K562 (cell line): ENCODE measurements around the gene LASP1. TPM values are rescaled to one million over a fixed set of nuclear protein-coding genes. Genes with fewer than 3 reads are reported as not detected.

Experiments
- ATAC-seq: fragments of 200-7000 bp; cut with Tn5 transposase; 3 replicates; pipeline ENCODE4 v1.9.1; 2020; ENCODE audit warnings: moderate library complexity
- BruUV-seq: library from RNA; stranded (reverse); fragments of 400-500 nt; replicated peaks from 2 replicates; lab custom pipeline; 2021; lab: Mats Ljungman, UMichigan
- CTCF ChIA-PET: fragments of 300-600 bp; formaldehyde crosslinking; extraction: SDS; loops from one replicate; lab custom pipeline; 2021; ENCODE audit warnings: low intra/inter-chr PET ratio; lab: Yijun Ruan, JAX
- POLR2A ChIA-PET: fragments of 300-600, 350-650 bp; sonication (Branson Sonifier 250); formaldehyde crosslinking; extraction: SDS; loops from one replicate; lab custom pipeline; 2021; ENCODE audit warnings: antibody characterized with exemption, inconsistent platforms; lab: Yijun Ruan, JAX
- DNase-seq, 4 experiments: peaks; one replicate each; pipeline versions ENCODE4 v3.0.0 to v3.0.0-alpha.2; 2011 to 2018; ENCODE audit warnings: low spot score in 3 of 4, mixed read lengths in 3 of 4; ENCODE audit errors: extremely low read depth in 1 of 4
- FAIRE-seq: peaks from 2 replicates; lab custom pipeline; 2011; peaks lifted over from hg19 to GRCh38; lab: Jason Lieb, UNC
- H2AFZ ChIP-seq: 2 replicates; pipeline ENCODE4 v1.6.0; 2011; ENCODE audit warnings: low read depth, low read length, control low read depth, inconsistent platforms
- H3K27ac ChIP-seq: fragments of 200-600 bp; 3 replicates; pipeline ENCODE4 v1.8.0; 2011; ENCODE audit warnings: low read depth, mild to moderate bottlenecking, control low read depth, inconsistent platforms, low read length, moderate library complexity, mixed read lengths; ENCODE audit errors: extremely low read depth
- H3K27me3 ChIP-seq, 2 experiments: fragments of 300-600 bp in 1 of 2; 2 replicates in 1 of 2; 3 replicates in 1 of 2; pipeline versions ENCODE4 v1.6.0 to v1.8.0; 2011; ENCODE audit warnings: inconsistent platforms in 2 of 2, low read length in 2 of 2, mild to moderate bottlenecking in 1 of 2, mixed read lengths in 1 of 2, moderate library complexity in 1 of 2; ENCODE audit not compliant: control insufficient read depth in 2 of 2, insufficient read depth in 2 of 2
- H3K36me3 ChIP-seq: fragments of 300-600 bp; 3 replicates; pipeline ENCODE4 v1.8.0; 2011; ENCODE audit warnings: mild to moderate bottlenecking, low read length, inconsistent platforms; ENCODE audit not compliant: control insufficient read depth, insufficient read depth
- H3K4me1 ChIP-seq, 2 experiments: fragments of 200-600 bp in 1 of 2; replicated peaks in 1 of 2; 2 replicates in 1 of 2; 3 replicates in 1 of 2; pipeline versions ENCODE4 v1.5.1 to v1.8.0; 2011; ENCODE audit warnings: inconsistent platforms in 2 of 2, low read length in 2 of 2, mild to moderate bottlenecking in 1 of 2, mixed read lengths in 1 of 2, moderate library complexity in 1 of 2; ENCODE audit not compliant: control insufficient read depth in 2 of 2, insufficient read depth in 2 of 2
- H3K4me2 ChIP-seq: 2 replicates; pipeline ENCODE4 v1.6.1; 2011; ENCODE audit warnings: low read length, control low read depth, inconsistent platforms, mixed read lengths; ENCODE audit not compliant: insufficient read depth
- H3K4me3 ChIP-seq: fragments of 200-600 bp; sonication (generic), shearing (Covaris generic); 2 replicates; pipeline ENCODE4 v1.5.1; 2016; ENCODE audit warnings: control low read depth, inconsistent platforms
- H3K79me2 ChIP-seq: fragments of 200-600 bp; 3 replicates; pipeline ENCODE4 v1.8.0; 2011; ENCODE audit warnings: low read length, inconsistent platforms; ENCODE audit not compliant: control insufficient read depth, insufficient read depth
- H3K9ac ChIP-seq, 2 experiments: 2 replicates each; pipeline versions ENCODE4 v1.6.0 to v1.6.1; 2011; ENCODE audit warnings: low read depth in 2 of 2, low read length in 2 of 2, control low read depth in 1 of 2, inconsistent platforms in 1 of 2, mild to moderate bottlenecking in 1 of 2, mixed read lengths in 1 of 2; ENCODE audit not compliant: insufficient read depth in 1 of 2
- H3K9me1 ChIP-seq: one replicate; pipeline ENCODE4 v1.6.0; 2011; ENCODE audit warnings: inconsistent platforms, mild to moderate bottlenecking, low read length, moderate library complexity; ENCODE audit not compliant: control insufficient read depth, insufficient read depth
- H3K9me3 ChIP-seq: replicated peaks from 2 replicates; pipeline ENCODE4 v1.5.1; 2011; ENCODE audit warnings: low read depth, low read length, inconsistent platforms; ENCODE audit not compliant: control insufficient read depth, insufficient read depth
- H4K20me1 ChIP-seq: replicated peaks from 2 replicates; pipeline ENCODE4 v1.6.1; 2011; ENCODE audit warnings: low read length, inconsistent platforms, mixed read lengths; ENCODE audit not compliant: control insufficient read depth, insufficient read depth
- ARID2 ChIP-seq: fragments of 450-650 bp; IDR thresholded peaks from 2 replicates; pipeline ENCODE4 v1.6.1; 2017; ENCODE audit warnings: antibody characterized with exemption, mild to moderate bottlenecking
- BHLHE40 ChIP-seq: IDR thresholded peaks from 2 replicates; pipeline ENCODE4 v1.6.1; 2011; ENCODE audit warnings: low read length, improper control_type of control experiment
- CEBPG ChIP-seq, 3 experiments: fragments of 200-800 bp in 1 of 3; sonication (Bioruptor generic) in 1 of 3; sonication (generic) in 1 of 3; formaldehyde crosslinking in 1 of 3; IDR thresholded peaks in 2 of 3; conservative IDR thresholded peaks in 1 of 3; 2 replicates each; pipeline versions ENCODE4 v1.6.1 to v1.8.0; 2016 to 2022; ENCODE audit warnings: missing compliant biosample characterization in 2 of 3, missing genetic modification characterization in 2 of 3, mild to moderate bottlenecking in 1 of 3, missing genetic modification reagents in 1 of 3
- DEAF1 ChIP-seq: fragments of 450-650 bp; formaldehyde crosslinking; IDR thresholded peaks from 2 replicates; pipeline ENCODE4 v1.4.0; 2020; ENCODE audit warnings: mild to moderate bottlenecking, moderate library complexity
- ETV5 ChIP-seq: sonication (generic); formaldehyde crosslinking; IDR thresholded peaks from 2 replicates; pipeline ENCODE4 v1.4.0; 2020; ENCODE audit warnings: low read depth, mild to moderate bottlenecking, missing genetic modification reagents
- FIP1L1 ChIP-seq: fragments of 200-400 bp; formaldehyde crosslinking; IDR thresholded peaks from 2 replicates; pipeline ENCODE4 v1.6.1; 2018; ENCODE audit warnings: mild to moderate bottlenecking, low read depth, low read length; ENCODE audit not compliant: poor library complexity, severe bottlenecking
- HMG20A ChIP-seq: fragments of 450-650 bp; formaldehyde crosslinking; conservative IDR thresholded peaks from 2 replicates; pipeline ENCODE4 v1.4.0; 2020; ENCODE audit warnings: mild to moderate bottlenecking, mixed read lengths
- NCOA1 ChIP-seq: fragments of 450-650 bp; IDR thresholded peaks from 2 replicates; pipeline ENCODE4 v1.6.1; 2016; ENCODE audit warnings: low read depth
- NFATC3 ChIP-seq: fragments of 450-650 bp; IDR thresholded peaks from 2 replicates; pipeline ENCODE4 v1.6.1; 2017; ENCODE audit warnings: mild to moderate bottlenecking
- NFYB ChIP-seq: IDR thresholded peaks from 2 replicates; pipeline ENCODE4 v1.6.1; 2011; ENCODE audit warnings: mild to moderate bottlenecking, moderate library complexity; ENCODE audit not compliant: insufficient read length; ENCODE audit errors: extremely low read depth
- POLR2A ChIP-seq: fragments of 450-650 bp; conservative IDR thresholded peaks from 2 replicates; pipeline ENCODE4 v1.6.1; 2016
- TCF15 ChIP-seq: fragments of 250-450 bp; sonication (Bioruptor Pico); IDR thresholded peaks from 2 replicates; pipeline ENCODE4 v1.8.0; 2022; ENCODE audit warnings: moderate library complexity, mild to moderate bottlenecking, inconsistent platforms
- VEZF1 ChIP-seq: fragments of 200-800 bp; sonication (Bioruptor generic); IDR thresholded peaks from 2 replicates; pipeline ENCODE4 v1.6.1; 2017; ENCODE audit warnings: missing genetic modification characterization, missing compliant biosample characterization
- ZBTB26 ChIP-seq: fragments of 450-650 bp; formaldehyde crosslinking; IDR thresholded peaks from 2 replicates; pipeline ENCODE4 v1.4.0; 2022; ENCODE audit warnings: missing genetic modification characterization
- ZNF444 ChIP-seq: fragments of 250-450 bp; sonication (Bioruptor Pico); IDR thresholded peaks from 2 replicates; pipeline ENCODE4 v1.4.0; 2020; ENCODE audit warnings: mild to moderate bottlenecking, moderate library complexity
- WGBS: fragments of 100-300 bp; shearing (Covaris generic); methylation state at CpG from one replicate; pipeline ENCODE4 v1.1.6; 2016; ENCODE audit warnings: low coverage, mixed read lengths; ENCODE audit not compliant: insufficient coverage; ENCODE audit errors: missing lambda C conversion rate; 5-methylcytosine and 5-hydroxymethylcytosine counted together
- in situ Hi-C: fragments of 300-500 bp; cut with MboI; formaldehyde crosslinking; loops from 4 replicates; pipeline ENCODE4 v1.15.0; 2018; ENCODE audit warnings: inconsistent platforms, mixed read lengths
- intact Hi-C: fragments of 100-400 bp; cut with micrococcal nuclease; formaldehyde crosslinking; loops from 2 replicates; pipeline ENCODE4 v1.14.2; 2022
- polyA plus RNA-seq, 8 experiments: library from polyadenylated mRNA; depleted of rRNA in 4 of 8; stranded (reverse) in 5 of 8; unstranded in 3 of 8; fragments of >200 nt; fragmentation: Nextera tagmentation in 2 of 8; fragmentation: Illumina TruSeq in 1 of 8; extraction: Ambion mirVana in 2 of 8; extraction: Trizol in 1 of 8; gene quantifications; 2 replicates each; pipeline versions ENCODE4 v1.2.1 to v1.2.3, GENCODE V29; 2011 to 2014; ENCODE audit warnings: inconsistent platforms in 1 of 8, missing spikeins in 1 of 8
- total RNA-seq, 7 experiments: library from RNA; depleted of rRNA in 6 of 7; stranded (reverse); fragments of >200 nt in 6 of 7; fragmentation: Illumina TruSeq in 2 of 7; extraction: Trizol in 2 of 7; gene quantifications; 2 replicates each; pipeline versions ENCODE4 v1.2.1 to v1.2.3, GENCODE V29; 2011 to 2021; ENCODE audit warnings: low replicate concordance in 1 of 7
- TF ChIP-seq, protein P1 (sequence below): sonication (generic); formaldehyde crosslinking; IDR thresholded peaks from 2 replicates; pipeline ENCODE4 v1.8.1; 2022; ENCODE audit warnings: missing genetic modification reagents

LASP1 gene
- total and polyA plus RNA-seq, 9 of the 15 experiments (the other 6 are each of a cell fraction or from before 2014, with no cell fraction given): 23.0 to 125 (median 55.3) TPM

DNA sequence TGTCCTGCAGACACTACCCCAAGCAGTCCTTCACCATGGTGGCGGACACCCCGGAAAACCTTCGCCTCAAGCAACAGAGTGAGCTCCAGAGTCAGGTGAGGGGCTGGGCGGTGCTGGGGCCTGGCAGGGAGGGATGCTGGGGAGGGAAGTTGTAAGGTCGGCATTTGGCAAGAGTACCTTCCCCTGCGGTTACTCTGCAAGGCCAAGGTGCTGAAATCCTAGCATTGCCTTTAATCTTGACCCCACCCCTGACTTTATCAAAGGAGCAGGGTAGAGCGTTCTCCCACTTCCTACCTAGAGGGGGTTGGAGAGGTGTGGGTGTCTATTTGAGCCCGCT is 20.5 kb downstream of the LASP1 start:
- in situ Hi-C loops (no loop called here), intact Hi-C loops (no loop called here)
- no peaks in the 10 kb centered on the region for H3K9me3 ChIP-seq
- no peak for FAIRE-seq
- H2AFZ ChIP-seq: no peak overlapping the region
- no peak for ATAC-seq
- peaks cover 12% of the 10 kb centered on the region; the same call in 2 of the 3 replicates for H3K79me2 ChIP-seq
- H3K27ac ChIP-seq: no peak overlapping the region
- no peaks in the 10 kb centered on the region for H3K27me3 ChIP-seq
- H3K9me1 ChIP-seq: peaks cover 6% of the 10 kb centered on the region
- H3K9ac ChIP-seq: peak overlapping the region in 1 of 2 experiments; percentile 77; a peak in 2 of 4 replicates
- ChIA-PET POLR2A (no interaction called here), CTCF (no interaction called here)
- H3K4me1 ChIP-seq: peaks cover 20 to 30% of the 10 kb centered on the region in 2 experiments; a peak in 4 of 5 replicates
- DNase-seq: no peak
- TF ChIP-seq TCF15 (CRISPR knock-in tag): no peak
- TF ChIP-seq FIP1L1: no peak
- TF ChIP-seq ZNF444: no peak
- TF ChIP-seq, protein P1, sequence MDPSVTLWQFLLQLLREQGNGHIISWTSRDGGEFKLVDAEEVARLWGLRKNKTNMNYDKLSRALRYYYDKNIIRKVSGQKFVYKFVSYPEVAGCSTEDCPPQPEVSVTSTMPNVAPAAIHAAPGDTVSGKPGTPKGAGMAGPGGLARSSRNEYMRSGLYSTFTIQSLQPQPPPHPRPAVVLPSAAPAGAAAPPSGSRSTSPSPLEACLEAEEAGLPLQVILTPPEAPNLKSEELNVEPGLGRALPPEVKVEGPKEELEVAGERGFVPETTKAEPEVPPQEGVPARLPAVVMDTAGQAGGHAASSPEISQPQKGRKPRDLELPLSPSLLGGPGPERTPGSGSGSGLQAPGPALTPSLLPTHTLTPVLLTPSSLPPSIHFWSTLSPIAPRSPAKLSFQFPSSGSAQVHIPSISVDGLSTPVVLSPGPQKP (CRISPR knock-in tag): no peak
- TF ChIP-seq NFATC3: no peak
- TF ChIP-seq HMG20A (CRISPR knock-in tag): no peak
- TF ChIP-seq ARID2: no peak
- no peak for TF ChIP-seq DEAF1 (CRISPR knock-in tag)
- no peak for TF ChIP-seq BHLHE40
- TF ChIP-seq VEZF1 (CRISPR knock-in tag): no peak
- no peak for TF ChIP-seq ETV5 (CRISPR knock-in tag)
- TF ChIP-seq NCOA1: no peak
- no peak for TF ChIP-seq POLR2A
- TF ChIP-seq ZBTB26 (CRISPR knock-in tag): no peak
- no peak for TF ChIP-seq NFYB
- no peak for TF ChIP-seq CEBPG (CRISPR knock-in tag; IDR thresholded peaks at IDR 0.05)
- TF ChIP-seq CEBPG (tag; conservative IDR thresholded peaks at IDR 0.05 in 1 of 2, IDR thresholded peaks at IDR 0.05 in 1 of 2): no peak
- H3K4me2 ChIP-seq: no peak overlapping the region
- BruUV-seq: no TSS peak
- peaks cover 30% of the 10 kb centered on the region for H4K20me1 ChIP-seq
- 88% methylated on average over 7 of the region's 8 CpGs for WGBS
- H3K36me3 ChIP-seq: peaks cover 86% of the 10 kb centered on the region; the same call in 2 of the 3 replicates
- no peak overlapping the region for H3K4me3 ChIP-seq
